MM.1S (cell line): ENCODE results near the gene RBBP6.

ENCODE experiments used
- DNase-seq: peaks from one replicate; pipeline ENCODE4 v3.0.0-alpha.2; 2015
- H2AFZ ChIP-seq: fragments of 300-600 bp; sonication (generic); 2 replicates; pipeline ENCODE4 v1.6.0; 2016; ENCODE audit warnings: antibody characterized with exemption, low read length
- H3F3A ChIP-seq: fragments of 300-600 bp; sonication (generic); 2 replicates; pipeline ENCODE4 v1.6.1; 2016; ENCODE audit warnings: mild to moderate bottlenecking, antibody characterized with exemption, low read length, moderate library complexity, mixed read lengths; ENCODE audit not compliant: insufficient read depth
- H3K27ac ChIP-seq: fragments of 300-600 bp; sonication (generic); 2 replicates; pipeline ENCODE4 v1.5.1; 2016; ENCODE audit warnings: mild to moderate bottlenecking, low read length
- H3K27me3 ChIP-seq: fragments of 300-600 bp; sonication (generic); replicated peaks from 2 replicates; pipeline ENCODE4 v1.6.0; 2016; ENCODE audit warnings: low read length; ENCODE audit not compliant: insufficient read depth
- H3K36me3 ChIP-seq: fragments of 300-600 bp; sonication (generic); replicated peaks from 2 replicates; pipeline ENCODE4 v1.6.1; 2016; ENCODE audit warnings: mild to moderate bottlenecking, low read length, mixed read lengths; ENCODE audit not compliant: insufficient read depth
- H3K4me1 ChIP-seq: fragments of 300-600 bp; sonication (generic); 2 replicates; pipeline ENCODE4 v1.6.1; 2016; ENCODE audit warnings: low read length, mixed read lengths
- H3K4me2 ChIP-seq: fragments of 300-600 bp; sonication (generic); 2 replicates; pipeline ENCODE4 v1.6.0; 2016; ENCODE audit warnings: low read depth, low read length
- H3K4me3 ChIP-seq: fragments of 300-600 bp; sonication (generic); 2 replicates; pipeline ENCODE4 v1.5.1; 2016; ENCODE audit warnings: low read length, mixed read lengths
- H3K79me2 ChIP-seq: fragments of 300-600 bp; sonication (generic); 2 replicates; pipeline ENCODE4 v1.6.1; 2016; ENCODE audit warnings: mixed run types, low read length, mixed read lengths
- H3K9ac ChIP-seq: fragments of 300-600 bp; sonication (generic); 2 replicates; pipeline ENCODE4 v1.6.1; 2016; ENCODE audit warnings: low read length, mixed read lengths
- H3K9me2 ChIP-seq: fragments of 300-600 bp; sonication (generic); replicated peaks from 2 replicates; pipeline ENCODE4 v1.6.1; 2016; ENCODE audit warnings: mild to moderate bottlenecking, low read length, mixed read lengths; ENCODE audit not compliant: insufficient read depth
- H3K9me3 ChIP-seq: fragments of 300-600 bp; sonication (generic); replicated peaks from 2 replicates; pipeline ENCODE4 v1.6.1; 2016; ENCODE audit warnings: mild to moderate bottlenecking, low read length, mixed read lengths; ENCODE audit not compliant: insufficient read depth
- H4K20me1 ChIP-seq: fragments of 300-600 bp; sonication (generic); 2 replicates; pipeline ENCODE4 v1.6.1; 2016; ENCODE audit warnings: mild to moderate bottlenecking, low read length, moderate library complexity, mixed read lengths; ENCODE audit not compliant: insufficient read depth
- EZH2 ChIP-seq: fragments of 300-600 bp; sonication (generic); optimal IDR thresholded peaks from 2 replicates; pipeline ENCODE3; 2017; ENCODE audit warnings: low read depth, mild to moderate bottlenecking, antibody characterized with exemption, low read length, mixed read lengths
- EZH2phosphoT487 ChIP-seq: fragments of 300-600 bp; sonication (generic); IDR thresholded peaks from 2 replicates; pipeline ENCODE4 v1.6.1; 2018; ENCODE audit warnings: antibody characterized with exemption, low read length
- TF ChIP-seq, protein P1 (sequence below): fragments of 300-600 bp; sonication (generic); IDR thresholded peaks from 2 replicates; pipeline ENCODE4 v1.5.1; 2016; ENCODE audit warnings: antibody characterized with exemption, low read length, mixed read lengths

RBBP6 gene

GRCh38 chr16:24598777-24599437, 59.5 kb downstream of the RBBP6 start:
- Histone ChIP-seq H2AFZ (no peak overlapping the region), H3F3A (no peaks in the 10 kb centered on the region), H3K9ac (no peak overlapping the region), H3K79me2 (no peaks in the 10 kb centered on the region), H3K36me3 (no peaks in the 10 kb centered on the region), H3K9me3 (no peaks in the 10 kb centered on the region), H3K27ac (no peak overlapping the region), H3K27me3 (no peaks in the 10 kb centered on the region), H4K20me1 (no peaks in the 10 kb centered on the region), H3K4me3 (no peak overlapping the region), H3K4me2 (no peak overlapping the region), H3K9me2 (no peaks in the 10 kb centered on the region), H3K4me1 (no peaks in the 10 kb centered on the region)
- no peak for DNase-seq
- TF ChIP-seq EZH2phosphoT487 (no peak), EZH2 (no peak)
- TF ChIP-seq, protein P1, sequence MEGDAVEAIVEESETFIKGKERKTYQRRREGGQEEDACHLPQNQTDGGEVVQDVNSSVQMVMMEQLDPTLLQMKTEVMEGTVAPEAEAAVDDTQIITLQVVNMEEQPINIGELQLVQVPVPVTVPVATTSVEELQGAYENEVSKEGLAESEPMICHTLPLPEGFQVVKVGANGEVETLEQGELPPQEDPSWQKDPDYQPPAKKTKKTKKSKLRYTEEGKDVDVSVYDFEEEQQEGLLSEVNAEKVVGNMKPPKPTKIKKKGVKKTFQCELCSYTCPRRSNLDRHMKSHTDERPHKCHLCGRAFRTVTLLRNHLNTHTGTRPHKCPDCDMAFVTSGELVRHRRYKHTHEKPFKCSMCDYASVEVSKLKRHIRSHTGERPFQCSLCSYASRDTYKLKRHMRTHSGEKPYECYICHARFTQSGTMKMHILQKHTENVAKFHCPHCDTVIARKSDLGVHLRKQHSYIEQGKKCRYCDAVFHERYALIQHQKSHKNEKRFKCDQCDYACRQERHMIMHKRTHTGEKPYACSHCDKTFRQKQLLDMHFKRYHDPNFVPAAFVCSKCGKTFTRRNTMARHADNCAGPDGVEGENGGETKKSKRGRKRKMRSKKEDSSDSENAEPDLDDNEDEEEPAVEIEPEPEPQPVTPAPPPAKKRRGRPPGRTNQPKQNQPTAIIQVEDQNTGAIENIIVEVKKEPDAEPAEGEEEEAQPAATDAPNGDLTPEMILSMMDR = no peak

GRCh38 chr16:24609417-24609739, 70.0 kb downstream of the RBBP6 start:
- no peak overlapping the region for H3K4me2 ChIP-seq
- no peak overlapping the region for H3K27ac ChIP-seq
- no peak overlapping the region for H3K9ac ChIP-seq
- H3K79me2 ChIP-seq = no peaks in the 10 kb centered on the region
- H3K27me3 ChIP-seq = no peaks in the 10 kb centered on the region
- H3F3A ChIP-seq = no peaks in the 10 kb centered on the region
- H3K4me3 ChIP-seq = no peak overlapping the region
- H2AFZ ChIP-seq = no peak overlapping the region
- H3K9me2 ChIP-seq = no peaks in the 10 kb centered on the region
- TF ChIP-seq, protein P1 = no peak
- TF ChIP-seq EZH2phosphoT487 (no peak), EZH2 (no peak)
- H3K36me3 ChIP-seq = no peaks in the 10 kb centered on the region
- no peaks in the 10 kb centered on the region for H3K4me1 ChIP-seq
- no peaks in the 10 kb centered on the region for H4K20me1 ChIP-seq
- no peaks in the 10 kb centered on the region for H3K9me3 ChIP-seq
- DNase-seq = no peak

DNA sequence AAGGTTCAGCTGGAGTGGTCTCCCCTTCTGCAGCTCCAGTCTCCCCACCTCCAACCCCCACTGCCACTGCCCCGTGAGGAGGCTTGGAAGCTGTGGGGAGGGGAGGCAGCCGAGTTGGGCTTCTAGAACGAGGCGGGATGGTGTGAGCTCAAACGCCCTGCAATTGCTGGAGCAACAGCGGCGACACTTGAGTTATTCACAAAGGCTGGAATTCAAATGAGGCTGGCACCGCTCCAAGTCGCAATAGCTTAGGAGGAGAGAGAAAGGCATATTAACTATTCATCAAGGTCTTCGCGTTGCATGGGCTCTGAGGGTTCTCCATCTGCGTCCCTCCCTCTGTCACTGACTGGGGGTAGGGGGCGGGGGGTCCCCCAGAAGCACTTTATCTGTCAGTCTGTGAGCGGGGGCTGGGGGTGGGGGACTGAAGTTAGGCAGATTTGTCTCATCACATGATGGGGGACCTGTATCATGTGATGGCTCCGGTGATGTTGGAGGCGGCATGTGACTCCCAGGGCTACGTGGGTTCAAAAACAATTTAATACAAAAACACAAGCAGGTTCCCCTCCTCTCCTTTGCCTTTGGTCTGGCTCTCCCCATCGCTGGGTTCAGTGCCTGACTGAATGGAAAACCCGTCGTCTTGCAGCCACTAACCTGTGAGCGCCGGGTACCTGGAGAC, 70.5 kb downstream of the RBBP6 start:
- DNase-seq = no peak
- H3K36me3 ChIP-seq = no peaks in the 10 kb centered on the region
- no peaks in the 10 kb centered on the region for H3K9me2 ChIP-seq
- H3K27me3 ChIP-seq = no peaks in the 10 kb centered on the region
- no peak overlapping the region for H3K4me3 ChIP-seq
- TF ChIP-seq, protein P1 = no peak
- TF ChIP-seq EZH2 (no peak), EZH2phosphoT487 (no peak)
- no peaks in the 10 kb centered on the region for H3K79me2 ChIP-seq
- no peak overlapping the region for H2AFZ ChIP-seq
- H3K9me3 ChIP-seq = no peaks in the 10 kb centered on the region
- no peaks in the 10 kb centered on the region for H3K4me1 ChIP-seq
- no peak overlapping the region for H3K4me2 ChIP-seq
- H3F3A ChIP-seq = no peaks in the 10 kb centered on the region
- no peak overlapping the region for H3K9ac ChIP-seq
- H3K27ac ChIP-seq = no peak overlapping the region
- H4K20me1 ChIP-seq = no peaks in the 10 kb centered on the region
